Aortic smooth muscle cell (primary cell): ENCODE data around the gene RMC1. TPM values are rescaled to one million over a fixed set of nuclear protein-coding genes. Genes with fewer than 3 reads are reported as not detected.

ENCODE experiments used
- total RNA-seq: library from RNA; depleted of rRNA; stranded (reverse); fragments of >200 nt; gene quantifications from 2 replicates; pipeline ENCODE4 v1.2.3, GENCODE V29; 2014

Gene RMC1
- 21.1 and 29.5 TPM in 2 replicates for total RNA-seq

GRCh38 chr18:23503038-23503962, at the start of gene RMC1:
TSS of gene RMC1 (plus strand) at chr18:23503511. CDS start at chr18:23503619, 108 bp downstream.

Other genes with a start within 250 kb of the RMC1 start
- gene RIOK3, start 50.2 kb upstream of the RMC1 start, total RNA-seq = 67.5 and 95.6 TPM in 2 replicates
- 73.2 and 129 TPM in 2 replicates for gene NPC1, start 83.0 kb downstream of the RMC1 start, total RNA-seq
- gene ANKRD29, start 159.4 kb downstream of the RMC1 start, total RNA-seq = 4.2 and 4.9 TPM in 2 replicates
- 9.5 and 14.0 TPM in 2 replicates for gene LAMA3, start 185.9 kb downstream of the RMC1 start, total RNA-seq